Measurements from ENCODE around the gene MCF2L2. TPM values are rescaled to one million over a fixed set of nuclear protein-coding genes. Genes with fewer than 3 reads are reported as not detected.

Gene MCF2L2
- total RNA-seq, 3 donors from 2014 or later: 0.84 to 2.7 (median 1.1) TPM

DNA sequence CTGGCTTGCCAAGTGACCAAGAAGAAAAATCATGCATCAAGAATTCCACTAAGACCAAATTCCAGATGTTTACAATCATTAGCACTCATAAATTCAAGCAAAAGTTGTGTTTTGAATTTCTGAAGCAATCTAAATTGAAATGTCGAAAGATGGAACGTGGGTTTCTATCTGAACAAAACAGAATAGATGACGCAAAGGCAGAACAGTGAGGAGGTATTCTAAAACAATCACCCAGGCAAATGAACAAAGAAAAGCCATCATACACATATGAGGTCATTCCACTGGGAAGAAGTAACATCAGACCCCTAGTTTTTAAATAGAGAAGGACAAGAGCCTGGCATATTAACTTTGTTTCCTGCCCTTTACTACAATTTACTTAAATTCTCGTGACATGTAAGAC, 58.0 kb downstream of the MCF2L2 start:
- no peak for TF ChIP-seq CTCF (IDR thresholded peaks at IDR 0.05)
- ATAC-seq: no peak
- intact Hi-C loops (cut with DNase I, micrococcal nuclease): no loop called here

GRCh38 chr3:183369627-183370026, 58.8 kb downstream of the MCF2L2 start:
- Histone ChIP-seq H3K36me3 (ENCODE audit: low read depth) (no peaks in the 10 kb centered on the region), H3K4me1 (ENCODE audit: low read depth) (peaks cover 6% of the 10 kb centered on the region), H3K4me3 (no peak overlapping the region), H3K9me3 (no peaks in the 10 kb centered on the region)
- DNase-seq: no peak
- intact Hi-C loops (cut with DNase I, micrococcal nuclease): no loop called here
- TF ChIP-seq CTCF (IDR thresholded peaks at IDR 0.05): no peak
- ATAC-seq: peak; percentile 37

More for the DNA sequence above, 58.0 kb downstream of the MCF2L2 start:
- DNase-seq: no peak
- H3K36me3 ChIP-seq (ENCODE audit: low read depth): no peaks in the 10 kb centered on the region
- H3K9me3 ChIP-seq: no peaks in the 10 kb centered on the region
- H3K4me3 ChIP-seq: no peak overlapping the region
- H3K4me1 ChIP-seq (ENCODE audit: low read depth): peaks cover 6% of the 10 kb centered on the region

DNA sequence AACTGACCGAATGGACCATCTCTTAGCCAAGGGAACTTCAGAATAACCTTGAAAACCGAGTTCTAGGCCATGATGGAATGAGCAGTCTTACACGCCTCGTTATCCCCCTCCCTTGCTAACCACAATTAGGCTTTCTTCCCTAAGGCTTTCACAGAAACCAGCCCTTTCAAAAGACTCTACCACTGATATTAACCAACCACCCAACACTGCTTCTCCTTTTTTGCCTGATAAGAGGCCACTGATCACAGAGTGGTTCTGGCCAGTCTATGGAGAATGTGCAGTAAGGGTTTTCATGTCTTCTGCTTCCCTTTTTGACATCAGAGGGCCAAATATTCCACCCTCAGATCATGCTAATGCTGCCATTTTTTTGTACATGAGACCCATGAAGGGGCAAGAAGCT, 59.3 kb downstream of the MCF2L2 start:
- Histone ChIP-seq H3K9me3 (no peaks in the 10 kb centered on the region), H3K4me1 (ENCODE audit: low read depth) (peaks cover 6% of the 10 kb centered on the region), H3K4me3 (no peak overlapping the region), H3K36me3 (ENCODE audit: low read depth) (no peaks in the 10 kb centered on the region)
- no peak for TF ChIP-seq CTCF (IDR thresholded peaks at IDR 0.05)
- ATAC-seq: no peak
- intact Hi-C loops (cut with DNase I, micrococcal nuclease): no loop called here
- DNase-seq: no peak

- Histone ChIP-seq H3K4me3 (no peak overlapping the region), H3K4me1 (ENCODE audit: low read depth) (no peaks in the 10 kb centered on the region), H3K9me3 (no peaks in the 10 kb centered on the region), H3K36me3 (ENCODE audit: low read depth) (no peaks in the 10 kb centered on the region)
- ATAC-seq (no peak), DNase-seq (no peak)
- intact Hi-C loops (cut with DNase I, micrococcal nuclease): no loop called here
- no peak for TF ChIP-seq CTCF (IDR thresholded peaks at IDR 0.05)
These were observed 67.3 kb downstream of the MCF2L2 start for GRCh38 chr3:183360971-183361624.

GRCh38 chr3:183359036-183359435, 69.4 kb downstream of the MCF2L2 start:
- no peak for TF ChIP-seq CTCF (IDR thresholded peaks at IDR 0.05)
- H3K9me3 ChIP-seq: no peaks in the 10 kb centered on the region
- H3K4me1 ChIP-seq (ENCODE audit: low read depth): no peaks in the 10 kb centered on the region
- no peaks in the 10 kb centered on the region for H3K36me3 ChIP-seq (ENCODE audit: low read depth)
- ATAC-seq: no peak
- intact Hi-C loops (cut with DNase I, micrococcal nuclease): no loop called here
- no peak for DNase-seq
- no peak overlapping the region for H3K4me3 ChIP-seq
